Measurements from ENCODE around the gene ADAT3. TPM values are rescaled to one million over a fixed set of nuclear protein-coding genes. Genes with fewer than 3 reads are reported as not detected.
"Not testable (repeated sequence)": the region's sequence is repeated elsewhere in the genome, so short reads cannot be mapped to it uniquely, and the experiment has no call there.

ADAT3 gene
- total RNA-seq, 1 donor from 2014 or later: 10.9 TPM

DNA sequence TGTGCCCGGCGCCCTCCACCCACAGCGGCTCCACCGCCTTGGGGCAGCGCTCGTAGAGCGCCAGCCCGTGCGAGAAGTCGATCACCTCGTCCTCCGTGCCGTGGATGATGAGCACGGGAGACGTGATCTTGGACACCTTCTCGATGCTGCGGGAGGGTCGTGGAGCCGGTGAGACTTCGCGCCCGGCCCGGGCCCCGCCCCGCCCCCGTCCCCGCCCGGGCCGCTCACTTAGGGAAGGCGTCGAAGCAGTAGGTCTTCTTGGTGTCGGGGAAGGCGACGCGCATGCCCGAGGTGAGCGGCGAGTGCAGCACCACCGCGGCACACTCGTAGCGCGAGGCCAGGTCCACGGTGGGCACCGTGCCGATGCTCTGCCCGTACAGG is 27.9 kb upstream of the ADAT3 start:
- peaks cover 15% of the 10 kb centered on the region for H3K4me1 Mint-ChIP-seq (ENCODE audit: low read depth, unreplicated experiment)
- H3K27ac Mint-ChIP-seq (ENCODE audit: unreplicated experiment); DNase-seq; H3K27me3 Mint-ChIP-seq (ENCODE audit: unreplicated experiment); H3K4me3 Mint-ChIP-seq (ENCODE audit: unreplicated experiment); H3K36me3 Mint-ChIP-seq (ENCODE audit: unreplicated experiment): not testable (repeated sequence)
- peaks cover 12% of the 10 kb centered on the region for H3K9me3 Mint-ChIP-seq (ENCODE audit: unreplicated experiment)

DNA sequence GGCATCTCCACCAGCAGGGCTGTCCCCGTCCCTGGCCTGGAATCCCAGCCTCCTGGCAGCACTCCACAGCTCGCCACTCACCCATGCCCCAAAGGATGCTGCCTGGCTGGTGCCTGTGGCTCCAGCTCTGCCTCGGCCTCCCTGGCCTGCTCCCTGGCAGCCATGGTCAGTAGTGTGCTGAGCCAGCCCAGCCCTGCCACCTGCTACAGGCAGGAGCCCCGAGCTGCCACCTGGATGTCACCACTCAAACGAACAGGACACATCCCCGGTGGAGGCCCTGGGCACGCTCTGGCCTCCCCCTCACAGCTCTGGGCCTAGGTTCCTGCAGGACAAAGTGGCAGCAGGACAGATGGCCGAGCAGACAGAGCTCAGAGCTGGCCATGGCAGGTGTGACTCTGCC is 26.6 kb upstream of the ADAT3 start:
- peaks cover 28% of the 10 kb centered on the region for H3K4me1 Mint-ChIP-seq (ENCODE audit: low read depth, unreplicated experiment)
- not testable (repeated sequence) for H3K27me3 Mint-ChIP-seq (ENCODE audit: unreplicated experiment); H3K36me3 Mint-ChIP-seq (ENCODE audit: unreplicated experiment); DNase-seq; H3K27ac Mint-ChIP-seq (ENCODE audit: unreplicated experiment)
- H3K4me3 Mint-ChIP-seq (ENCODE audit: unreplicated experiment): peak overlapping the region; percentile 20
- H3K9me3 Mint-ChIP-seq (ENCODE audit: unreplicated experiment): peaks cover 14% of the 10 kb centered on the region

DNA sequence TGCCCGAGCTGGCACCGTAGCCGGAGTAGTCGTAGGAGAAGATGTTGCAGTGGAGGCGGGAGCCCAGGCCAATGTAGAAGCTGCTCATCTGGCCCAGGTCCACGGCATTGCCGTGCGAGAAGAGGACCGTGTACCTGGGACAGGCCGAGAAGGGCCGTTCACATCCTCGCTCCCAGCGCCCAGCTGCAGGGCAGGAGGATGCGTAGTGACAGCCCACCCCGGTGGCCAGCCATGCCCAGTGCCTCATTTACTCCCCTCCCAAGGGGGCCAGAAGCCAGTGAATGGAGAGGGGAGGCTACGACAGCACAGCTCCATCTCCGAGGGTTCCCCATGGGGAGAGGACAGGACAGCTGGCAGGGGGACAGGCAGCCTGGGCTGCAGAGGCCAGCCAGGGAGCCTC is 25.2 kb upstream of the ADAT3 start:
- peaks cover 11% of the 10 kb centered on the region for H3K27me3 Mint-ChIP-seq (ENCODE audit: unreplicated experiment)
- DNase-seq; H3K4me3 Mint-ChIP-seq (ENCODE audit: unreplicated experiment); H3K27ac Mint-ChIP-seq (ENCODE audit: unreplicated experiment); H3K36me3 Mint-ChIP-seq (ENCODE audit: unreplicated experiment): not testable (repeated sequence)
- H3K9me3 Mint-ChIP-seq (ENCODE audit: unreplicated experiment): peaks cover 12% of the 10 kb centered on the region
- H3K4me1 Mint-ChIP-seq (ENCODE audit: low read depth, unreplicated experiment): peaks cover 28% of the 10 kb centered on the region

DNA sequence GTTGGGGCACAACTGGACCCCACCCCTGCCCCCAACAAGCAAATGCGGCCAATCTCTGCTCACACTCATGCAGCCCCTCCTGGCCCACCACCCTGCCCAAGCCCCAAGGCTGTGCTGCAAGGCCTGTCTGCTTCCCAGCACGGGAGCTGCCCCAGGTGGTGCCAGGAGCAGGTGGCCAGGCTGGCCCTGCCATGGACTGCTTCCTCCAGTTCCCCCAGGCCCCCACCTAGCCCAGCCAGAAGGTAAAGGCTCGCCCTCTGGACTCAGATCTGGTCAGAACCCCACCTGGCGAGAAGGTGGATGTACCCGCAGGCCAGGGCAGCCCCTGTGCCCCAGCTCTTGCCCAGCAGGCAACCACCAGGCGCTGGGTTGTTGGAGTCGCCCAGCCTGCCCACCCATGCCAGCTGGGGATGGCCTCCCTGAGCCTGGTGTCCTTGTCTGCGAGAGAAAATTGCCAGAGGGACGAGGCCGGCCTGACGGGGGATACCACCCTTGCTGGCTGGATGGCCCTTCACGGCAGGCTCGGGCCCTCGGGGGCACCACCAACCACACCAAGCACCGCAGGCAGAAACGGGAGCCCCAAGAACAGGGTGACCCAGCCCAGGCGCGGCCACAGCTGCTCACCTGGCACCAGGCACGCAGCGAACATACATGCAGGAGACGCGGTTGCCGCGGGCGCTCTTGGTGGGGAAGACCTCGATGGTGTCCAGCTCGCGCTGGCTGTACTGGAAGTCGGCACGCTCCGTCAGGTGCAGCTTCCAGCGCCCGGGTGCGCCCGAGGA is 24.4 kb upstream of the ADAT3 start:
- H3K4me1 Mint-ChIP-seq (ENCODE audit: low read depth, unreplicated experiment): peaks cover 25% of the 10 kb centered on the region
- H3K4me3 Mint-ChIP-seq (ENCODE audit: unreplicated experiment): no peak overlapping the region
- TF ChIP-seq, protein P1, sequence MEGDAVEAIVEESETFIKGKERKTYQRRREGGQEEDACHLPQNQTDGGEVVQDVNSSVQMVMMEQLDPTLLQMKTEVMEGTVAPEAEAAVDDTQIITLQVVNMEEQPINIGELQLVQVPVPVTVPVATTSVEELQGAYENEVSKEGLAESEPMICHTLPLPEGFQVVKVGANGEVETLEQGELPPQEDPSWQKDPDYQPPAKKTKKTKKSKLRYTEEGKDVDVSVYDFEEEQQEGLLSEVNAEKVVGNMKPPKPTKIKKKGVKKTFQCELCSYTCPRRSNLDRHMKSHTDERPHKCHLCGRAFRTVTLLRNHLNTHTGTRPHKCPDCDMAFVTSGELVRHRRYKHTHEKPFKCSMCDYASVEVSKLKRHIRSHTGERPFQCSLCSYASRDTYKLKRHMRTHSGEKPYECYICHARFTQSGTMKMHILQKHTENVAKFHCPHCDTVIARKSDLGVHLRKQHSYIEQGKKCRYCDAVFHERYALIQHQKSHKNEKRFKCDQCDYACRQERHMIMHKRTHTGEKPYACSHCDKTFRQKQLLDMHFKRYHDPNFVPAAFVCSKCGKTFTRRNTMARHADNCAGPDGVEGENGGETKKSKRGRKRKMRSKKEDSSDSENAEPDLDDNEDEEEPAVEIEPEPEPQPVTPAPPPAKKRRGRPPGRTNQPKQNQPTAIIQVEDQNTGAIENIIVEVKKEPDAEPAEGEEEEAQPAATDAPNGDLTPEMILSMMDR (IDR thresholded peaks at IDR 0.05; ENCODE audit: partially characterized antibody, unreplicated experiment): no peak
- H3K9me3 Mint-ChIP-seq (ENCODE audit: unreplicated experiment): peaks cover 7% of the 10 kb centered on the region
- H3K36me3 Mint-ChIP-seq (ENCODE audit: unreplicated experiment): no peaks in the 10 kb centered on the region
- DNase-seq: no peak
- H3K27ac Mint-ChIP-seq (ENCODE audit: unreplicated experiment): peak overlapping the region; percentile 52
- H3K27me3 Mint-ChIP-seq (ENCODE audit: unreplicated experiment): peaks cover 4% of the 10 kb centered on the region

DNA sequence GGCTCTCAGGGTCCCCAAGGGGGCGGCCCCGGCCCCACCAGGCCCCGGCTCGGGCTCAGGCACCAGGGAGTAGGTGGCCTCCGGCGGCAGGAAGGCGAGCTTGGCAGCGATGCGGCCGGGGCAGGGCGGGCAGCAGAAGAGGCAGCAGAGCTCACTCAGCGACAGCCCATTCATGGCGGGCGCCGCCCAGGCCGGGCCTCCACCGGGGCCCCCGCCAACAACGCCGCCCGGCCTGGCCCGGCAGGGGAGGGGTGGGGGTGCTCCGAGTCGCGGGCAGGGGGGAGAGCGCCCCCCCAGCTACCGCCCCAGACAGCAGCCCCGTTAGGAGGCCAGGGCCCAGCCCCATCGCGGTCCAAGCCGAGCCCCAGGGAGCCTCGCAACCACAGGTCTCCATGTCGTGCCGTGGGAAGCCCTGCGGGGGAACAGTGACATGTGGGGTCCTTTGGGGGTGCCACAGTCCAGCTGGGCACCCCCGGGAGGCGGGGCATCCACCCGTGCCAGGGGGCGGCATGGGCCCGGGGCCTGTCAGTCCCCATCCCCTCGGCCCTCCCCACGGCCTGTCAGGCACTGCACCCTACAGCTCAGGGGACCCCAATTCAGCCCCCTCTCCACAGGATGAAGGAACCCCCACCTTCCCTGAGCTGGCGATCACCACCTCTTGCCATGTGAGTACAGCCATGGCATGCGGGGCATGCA is 23.7 kb upstream of the ADAT3 start:
- H3K9me3 Mint-ChIP-seq (ENCODE audit: unreplicated experiment); H3K27me3 Mint-ChIP-seq (ENCODE audit: unreplicated experiment); DNase-seq; H3K27ac Mint-ChIP-seq (ENCODE audit: unreplicated experiment); H3K4me3 Mint-ChIP-seq (ENCODE audit: unreplicated experiment); H3K36me3 Mint-ChIP-seq (ENCODE audit: unreplicated experiment): not testable (repeated sequence)
- H3K4me1 Mint-ChIP-seq (ENCODE audit: low read depth, unreplicated experiment): peaks cover 25% of the 10 kb centered on the region

DNA sequence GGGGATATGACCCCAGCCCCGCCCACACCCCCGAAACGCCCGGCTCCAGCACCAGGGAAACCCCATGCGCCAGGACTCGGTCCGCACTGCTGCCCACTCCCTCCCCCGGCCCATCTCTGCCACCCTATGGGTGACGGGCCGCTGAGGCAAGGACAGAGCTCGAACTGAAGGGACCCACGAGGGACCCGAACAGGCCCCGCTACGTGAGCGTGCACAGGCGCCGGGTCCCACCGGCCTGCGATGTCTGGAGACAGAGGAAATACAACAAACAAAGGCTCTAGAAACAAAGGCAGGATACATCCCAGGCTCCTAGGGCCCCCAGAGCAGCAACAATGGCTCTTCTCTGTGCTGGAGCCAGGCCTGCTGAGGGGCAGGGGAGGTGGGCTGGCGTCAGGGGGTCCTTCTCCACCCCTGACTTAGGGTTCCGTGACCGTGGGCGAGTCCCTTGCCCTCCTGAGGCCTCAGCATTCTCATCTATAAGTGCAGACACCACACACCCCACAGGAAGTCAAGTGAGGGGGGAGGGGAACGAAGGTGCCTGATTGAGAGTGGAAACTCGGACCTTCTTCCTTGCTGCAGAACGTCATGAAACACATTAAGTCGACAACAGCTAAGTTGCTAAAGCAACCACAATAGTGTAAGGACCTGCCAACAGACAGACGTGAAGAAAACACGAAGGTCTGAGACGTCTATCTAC is 23.0 kb upstream of the ADAT3 start:
- Mint-ChIP-seq H3K27ac (ENCODE audit: unreplicated experiment) (peak overlapping the region; percentile 94), H3K4me1 (ENCODE audit: low read depth, unreplicated experiment) (peaks cover 25% of the 10 kb centered on the region), H3K27me3 (ENCODE audit: unreplicated experiment) (peaks cover 4% of the 10 kb centered on the region), H3K4me3 (ENCODE audit: unreplicated experiment) (peak overlapping the region; percentile 99), H3K36me3 (ENCODE audit: unreplicated experiment) (no peaks in the 10 kb centered on the region), H3K9me3 (ENCODE audit: unreplicated experiment) (peaks cover 4% of the 10 kb centered on the region)
- no peak for DNase-seq
- TF ChIP-seq, protein P1 (IDR thresholded peaks at IDR 0.05; ENCODE audit: partially characterized antibody, unreplicated experiment): no peak

Measured in glutamatergic neuron (in vitro differentiated cells).